ENCODE data around the gene TMEM132D.

Gene TMEM132D

DNA sequence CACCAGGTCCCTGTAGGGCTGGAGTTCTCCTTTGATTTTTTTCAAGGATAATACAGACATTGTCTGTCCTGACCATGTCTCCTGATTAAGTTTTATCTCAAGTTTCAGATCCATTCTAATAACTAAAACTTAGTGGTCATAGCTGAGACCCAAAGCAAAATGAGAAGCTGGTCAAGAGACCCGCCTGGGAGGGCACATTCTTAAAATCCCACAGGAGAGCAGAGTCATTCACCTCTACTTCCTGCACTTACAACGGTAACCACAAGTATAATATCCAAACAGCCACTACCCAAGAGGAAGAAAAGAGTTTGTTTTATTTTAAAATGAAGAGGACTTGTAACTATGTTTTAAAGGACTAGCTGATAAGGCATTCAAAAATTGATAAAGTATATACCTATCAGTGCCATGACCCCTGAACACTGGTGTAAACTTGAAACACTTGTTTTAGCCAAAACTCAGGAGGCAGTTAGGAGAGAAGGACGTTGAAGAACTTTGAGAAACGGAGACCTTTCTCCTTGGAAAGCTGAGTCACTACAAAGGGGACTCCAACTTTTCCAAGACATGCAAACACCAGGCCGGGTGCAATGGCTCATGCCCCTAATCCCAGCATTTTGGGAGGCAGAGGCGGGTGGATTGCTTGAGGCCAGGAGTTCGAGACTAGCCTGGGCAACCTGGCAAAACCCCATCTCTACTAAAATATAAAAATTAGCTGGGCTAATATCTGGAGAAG, 572.3 kb downstream of the TMEM132D start:
- TF ChIP-seq, protein P1, sequence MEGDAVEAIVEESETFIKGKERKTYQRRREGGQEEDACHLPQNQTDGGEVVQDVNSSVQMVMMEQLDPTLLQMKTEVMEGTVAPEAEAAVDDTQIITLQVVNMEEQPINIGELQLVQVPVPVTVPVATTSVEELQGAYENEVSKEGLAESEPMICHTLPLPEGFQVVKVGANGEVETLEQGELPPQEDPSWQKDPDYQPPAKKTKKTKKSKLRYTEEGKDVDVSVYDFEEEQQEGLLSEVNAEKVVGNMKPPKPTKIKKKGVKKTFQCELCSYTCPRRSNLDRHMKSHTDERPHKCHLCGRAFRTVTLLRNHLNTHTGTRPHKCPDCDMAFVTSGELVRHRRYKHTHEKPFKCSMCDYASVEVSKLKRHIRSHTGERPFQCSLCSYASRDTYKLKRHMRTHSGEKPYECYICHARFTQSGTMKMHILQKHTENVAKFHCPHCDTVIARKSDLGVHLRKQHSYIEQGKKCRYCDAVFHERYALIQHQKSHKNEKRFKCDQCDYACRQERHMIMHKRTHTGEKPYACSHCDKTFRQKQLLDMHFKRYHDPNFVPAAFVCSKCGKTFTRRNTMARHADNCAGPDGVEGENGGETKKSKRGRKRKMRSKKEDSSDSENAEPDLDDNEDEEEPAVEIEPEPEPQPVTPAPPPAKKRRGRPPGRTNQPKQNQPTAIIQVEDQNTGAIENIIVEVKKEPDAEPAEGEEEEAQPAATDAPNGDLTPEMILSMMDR (conservative IDR thresholded peaks at IDR 0.05; ENCODE audit: low read depth) = no peak
- DNase-seq (ENCODE audit: low spot score) = no peak
- ChIA-PET POLR2A (ENCODE audit: low non-redundant PET) (no interaction called here), CTCF (no interaction called here)
- no peak overlapping the region for H3K27ac ChIP-seq

DNA sequence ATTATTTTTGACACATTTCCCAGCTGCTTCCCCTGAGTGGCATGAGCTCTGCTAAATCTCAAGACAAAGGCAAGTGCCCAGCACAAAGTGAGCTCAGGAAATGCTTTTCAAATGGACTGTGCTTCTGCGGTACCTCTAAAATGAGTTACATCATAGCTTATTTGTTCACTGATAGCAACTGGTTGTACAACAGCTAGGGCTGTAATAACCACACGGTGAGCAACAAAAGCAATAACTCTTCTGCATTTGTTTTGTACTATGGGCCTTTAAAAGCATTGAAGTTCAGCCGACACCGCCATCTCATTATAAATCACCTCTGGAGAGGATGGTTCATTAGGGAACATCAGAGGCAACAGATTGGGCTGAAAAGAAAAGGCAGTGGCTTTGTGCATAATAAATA, 575.6 kb downstream of the TMEM132D start:
- TF ChIP-seq, protein P1 (conservative IDR thresholded peaks at IDR 0.05; ENCODE audit: low read depth) = no peak

DNA sequence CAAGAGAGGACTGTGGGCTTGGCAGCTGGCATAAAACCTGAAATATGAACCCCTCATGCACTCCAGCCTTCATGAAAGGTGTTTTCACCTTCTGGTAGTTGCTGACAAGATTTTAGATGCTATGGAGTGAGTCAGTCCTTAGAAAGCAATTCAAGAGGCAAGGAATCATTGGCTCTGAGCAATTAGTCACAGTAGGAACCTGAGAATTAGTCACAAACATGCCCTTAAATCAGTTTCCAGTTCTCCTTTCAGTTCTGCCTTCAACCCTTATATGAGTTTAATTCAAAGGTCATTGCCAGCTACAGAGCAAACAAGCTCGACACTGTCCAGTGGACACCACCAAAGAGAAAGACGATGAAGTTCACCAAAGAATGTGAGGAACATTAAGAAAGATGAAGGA, 578.3 kb downstream of the TMEM132D start:
- H3K27ac ChIP-seq = no peak overlapping the region
- DNase-seq (ENCODE audit: low spot score) = no peak
- TF ChIP-seq, protein P1 (conservative IDR thresholded peaks at IDR 0.05; ENCODE audit: low read depth) = no peak
- CTCF ChIA-PET = no interaction called here
- POLR2A ChIA-PET (ENCODE audit: low non-redundant PET) = no interaction called here

More for the DNA sequence above, 575.6 kb downstream of the TMEM132D start:
- ChIA-PET POLR2A (ENCODE audit: low non-redundant PET) (no interaction called here), CTCF (no interaction called here)
- no peak for DNase-seq (ENCODE audit: low spot score)
- H3K27ac ChIP-seq = no peak overlapping the region

DNA sequence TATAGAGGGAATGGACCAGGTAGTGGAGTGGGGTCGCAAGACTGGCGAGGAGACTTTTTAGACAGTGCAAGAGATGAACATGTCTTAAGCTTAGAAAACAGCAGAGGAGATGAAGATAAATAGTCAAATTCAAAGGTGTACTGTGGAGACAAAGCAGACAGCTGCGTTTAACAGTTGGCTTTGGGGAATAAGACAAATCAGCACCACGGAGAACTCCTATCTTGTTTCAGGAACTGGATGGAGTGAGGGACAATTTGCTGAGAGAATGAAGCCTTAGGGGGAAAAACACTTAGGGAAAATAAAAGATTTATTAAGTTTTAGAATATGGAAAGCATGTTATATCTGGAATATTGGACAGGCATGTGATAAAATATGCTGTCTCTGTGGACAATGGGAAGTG, 591.8 kb downstream of the TMEM132D start:
- CTCF ChIA-PET = no interaction called here

DNA sequence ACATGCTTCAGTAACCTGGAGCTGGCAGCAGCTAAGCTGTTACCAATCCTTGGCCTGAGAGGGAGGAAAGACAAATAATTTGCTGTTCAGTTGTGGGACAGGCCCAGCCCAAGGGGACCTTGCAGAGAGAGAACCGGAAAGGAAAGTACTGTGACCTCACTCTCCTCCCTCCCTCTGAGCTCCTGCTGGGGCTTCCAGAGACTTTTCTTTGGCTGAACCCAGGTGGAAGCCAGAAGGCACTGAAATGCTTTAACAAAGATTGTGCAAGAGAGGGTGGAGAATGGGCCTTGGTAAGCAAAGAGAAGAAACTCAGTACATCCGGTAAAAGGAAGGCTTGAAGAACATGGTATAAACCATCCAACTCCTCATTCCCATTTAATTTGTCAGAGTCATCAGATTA, 593.5 kb downstream of the TMEM132D start:
- H3K27ac ChIP-seq = no peak overlapping the region
- TF ChIP-seq, protein P1 (conservative IDR thresholded peaks at IDR 0.05; ENCODE audit: low read depth) = no peak
- ChIA-PET POLR2A (ENCODE audit: low non-redundant PET) (no interaction called here), CTCF (interaction anchor here (0.6 kb wide), 1 partner anchor 1860 kb away, joined by 3 read pairs; no protein-coding TSS in a partner anchor)
- DNase-seq (ENCODE audit: low spot score) = no peak

More for the DNA sequence above, 591.8 kb downstream of the TMEM132D start:
- POLR2A ChIA-PET (ENCODE audit: low non-redundant PET) = no interaction called here
- no peak for DNase-seq (ENCODE audit: low spot score)
- no peak overlapping the region for H3K27ac ChIP-seq
- TF ChIP-seq, protein P1 (conservative IDR thresholded peaks at IDR 0.05; ENCODE audit: low read depth) = no peak

DNA sequence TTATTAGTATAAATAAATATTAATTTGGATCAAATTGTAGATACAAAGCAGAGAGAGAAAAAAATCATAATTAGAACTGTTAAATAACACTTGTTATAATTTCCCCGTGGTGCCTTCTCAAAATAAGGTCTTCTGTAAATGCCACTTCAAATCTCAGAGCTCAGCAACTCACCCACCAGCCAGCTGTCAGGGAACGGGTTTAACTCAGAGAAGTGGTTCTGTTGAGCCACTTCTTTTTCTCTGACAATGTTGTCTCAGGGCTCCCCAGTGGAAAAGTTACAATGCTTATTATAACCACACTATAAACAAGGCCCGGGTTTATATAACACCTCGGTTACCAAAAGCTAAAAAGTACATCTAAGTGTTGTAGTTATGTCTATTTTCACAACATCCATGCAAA, 598.0 kb downstream of the TMEM132D start:
- TF ChIP-seq, protein P1 (conservative IDR thresholded peaks at IDR 0.05; ENCODE audit: low read depth) = no peak
- no peak for DNase-seq (ENCODE audit: low spot score)
- ChIA-PET CTCF (no interaction called here), POLR2A (ENCODE audit: low non-redundant PET) (no interaction called here)
- H3K27ac ChIP-seq = no peak overlapping the region

Measured in RWPE1 (cell line).